ENCODE measurements around the gene PAK6.

PAK6 gene

GRCh38 chr15:40310001-40310959 is 71.4 kb downstream of the PAK6 start:
- H3K4me3 ChIP-seq, result no peak overlapping the region
- no peak overlapping the region for H3K27ac ChIP-seq
- no peak for DNase-seq (ENCODE audit: low spot score)
- no peak for TF ChIP-seq CTCF (IDR thresholded peaks at IDR 0.05)

GRCh38 chr15:40310993-40311392 is 72.1 kb downstream of the PAK6 start:
- H3K27ac ChIP-seq, result no peak overlapping the region

DNA sequence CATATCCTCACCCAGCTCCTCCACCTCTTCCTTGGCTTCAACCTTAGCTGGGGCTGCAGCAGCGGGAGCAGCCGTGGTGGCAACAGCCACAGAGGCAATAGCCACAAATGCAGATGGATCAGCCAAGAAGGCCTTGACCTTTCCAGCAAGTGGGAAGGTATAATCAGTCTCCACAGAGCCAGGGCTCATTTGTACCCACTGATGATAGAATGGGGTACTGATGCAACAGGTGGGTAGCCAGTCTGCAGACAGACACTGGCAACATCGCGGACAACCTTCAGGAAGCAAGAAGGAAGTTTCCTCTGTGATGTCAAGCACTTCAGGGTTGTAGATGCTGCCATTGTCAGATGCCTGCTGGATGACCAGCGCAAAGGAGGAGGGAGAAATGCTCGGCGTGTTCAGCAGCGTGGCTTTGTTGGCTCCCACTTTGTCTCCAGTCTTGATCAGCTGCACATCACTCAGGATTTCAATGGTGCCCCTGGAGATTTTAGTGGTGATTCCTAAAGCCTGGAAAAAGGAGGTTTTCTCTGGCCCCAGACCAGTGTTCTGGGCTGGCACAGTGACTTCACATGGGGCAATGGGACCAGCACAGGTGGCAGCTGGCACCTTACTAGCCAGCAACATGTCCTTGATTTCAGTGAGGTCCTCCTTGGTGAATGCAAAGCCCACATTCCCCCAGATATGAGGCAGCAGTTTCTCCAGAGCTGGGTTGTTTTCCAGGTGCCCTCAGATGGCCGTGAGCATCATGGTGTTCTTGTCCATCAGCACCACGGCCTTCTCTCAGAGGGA is 73.7 kb downstream of the PAK6 start:
- no peak for DNase-seq (ENCODE audit: low spot score)
- no peak overlapping the region for H3K4me3 ChIP-seq
- no peak for TF ChIP-seq CTCF (IDR thresholded peaks at IDR 0.05)
- no peak overlapping the region for H3K27ac ChIP-seq

More at GRCh38 chr15:40310993-40311392, 72.1 kb downstream of the PAK6 start:
- no peak overlapping the region for H3K4me3 ChIP-seq
- no peak for DNase-seq (ENCODE audit: low spot score)
- TF ChIP-seq CTCF (IDR thresholded peaks at IDR 0.05), result no peak

GRCh38 chr15:40313531-40314398 is 74.9 kb downstream of the PAK6 start:
- H3K4me3 ChIP-seq, result no peak overlapping the region
- no peak overlapping the region for H3K27ac ChIP-seq
- no peak for TF ChIP-seq CTCF (IDR thresholded peaks at IDR 0.05)
- no peak for DNase-seq (ENCODE audit: low spot score)

DNA sequence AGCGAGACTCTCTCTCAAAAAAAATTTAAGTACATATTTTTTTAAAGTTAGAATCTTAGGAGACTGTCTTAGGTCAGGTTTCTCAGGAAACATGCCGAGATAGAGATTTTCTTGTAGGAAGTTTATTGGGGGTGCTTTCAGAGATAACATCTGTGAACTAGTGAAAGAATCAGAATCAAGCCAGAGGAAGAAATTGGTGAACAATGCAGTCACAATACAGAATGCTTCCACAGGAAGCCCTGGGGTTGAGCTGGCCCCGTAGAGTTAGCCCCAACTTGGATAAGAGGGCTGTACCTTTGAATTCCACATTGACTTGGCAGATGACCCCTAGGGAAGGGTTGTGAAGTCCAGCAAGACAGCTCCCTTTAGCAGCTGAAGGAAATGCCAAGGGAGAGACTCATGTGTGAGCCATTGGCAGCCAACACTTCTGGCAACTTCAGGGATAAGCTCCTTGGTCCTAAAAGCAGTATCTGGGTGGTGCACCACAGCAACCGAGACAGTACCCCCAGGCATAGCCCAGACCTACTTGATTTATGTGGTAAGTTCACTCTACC is 75.9 kb downstream of the PAK6 start:
- TF ChIP-seq CTCF (IDR thresholded peaks at IDR 0.05), result no peak

GRCh38 chr15:40316931-40317330 is 78.1 kb downstream of the PAK6 start:
- no peak for DNase-seq (ENCODE audit: low spot score)
- no peak overlapping the region for H3K27ac ChIP-seq
- no peak for TF ChIP-seq CTCF (IDR thresholded peaks at IDR 0.05)
- no peak overlapping the region for H3K4me3 ChIP-seq

More for the DNA sequence above, 75.9 kb downstream of the PAK6 start:
- no peak for DNase-seq (ENCODE audit: low spot score)
- H3K4me3 ChIP-seq, result no peak overlapping the region
- no peak overlapping the region for H3K27ac ChIP-seq

Measured in coronary artery (tissue), 2 donors.